ENCODE measurements around the gene RNF25.

RNF25 gene

GRCh38 chr2:218710334-218710686, 38.5 kb upstream of the RNF25 start:
- Histone ChIP-seq H3K4me3 (peak overlapping the region; percentile 73 to 79), H3K27me3 (no peaks in the 10 kb centered on the region), H3K36me3 (peaks cover 0 to under 1% (median 0%) of the 10 kb centered on the region in 3 donors), H3K9me3 (no peaks in the 10 kb centered on the region), H3K4me1 (peaks cover 0 to 18% (median 8%) of the 10 kb centered on the region in 4 donors), H3K27ac (peak overlapping the region; percentile 88 to 89)
- no peak for TF ChIP-seq CTCF (IDR thresholded peaks at IDR 0.05)
- DNase-seq, result no peak
- intact Hi-C loops (cut with DNase I; ENCODE audit: low total_unique reads), result no loop called here

DNA sequence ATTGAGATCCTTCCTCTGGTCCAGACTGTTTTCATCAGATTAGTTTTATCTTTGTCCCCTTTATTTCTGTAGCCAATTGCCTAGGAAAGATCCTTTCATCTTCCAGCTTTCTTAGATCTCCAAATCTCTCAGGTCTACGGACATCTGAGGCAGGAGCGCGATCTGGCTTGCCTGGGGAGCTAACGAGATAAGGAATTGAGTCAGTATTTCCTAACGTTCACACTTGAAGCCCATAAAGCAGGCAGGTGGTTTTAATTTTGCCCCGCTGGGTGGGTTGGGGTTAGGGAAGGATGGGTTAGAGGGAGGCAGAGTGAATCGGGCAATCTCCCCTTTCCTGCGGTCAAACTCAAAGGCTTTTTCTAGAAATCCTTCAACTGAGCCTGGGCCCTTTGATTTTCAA, 38.1 kb upstream of the RNF25 start:
- H3K4me3 ChIP-seq, result peak overlapping the region; percentile 73 to 79
- H3K27ac ChIP-seq, result peak overlapping the region; percentile 88 to 89
- no peaks in the 10 kb centered on the region for H3K9me3 ChIP-seq
- H3K27me3 ChIP-seq, result no peaks in the 10 kb centered on the region
- peaks cover 0 to 18% (median 8%) of the 10 kb centered on the region in 4 donors for H3K4me1 ChIP-seq
- no peak for DNase-seq
- TF ChIP-seq CTCF (IDR thresholded peaks at IDR 0.05), result no peak
- H3K36me3 ChIP-seq, result no peaks in the 10 kb centered on the region
- intact Hi-C loops (cut with DNase I; ENCODE audit: low total_unique reads), result no loop called here

DNA sequence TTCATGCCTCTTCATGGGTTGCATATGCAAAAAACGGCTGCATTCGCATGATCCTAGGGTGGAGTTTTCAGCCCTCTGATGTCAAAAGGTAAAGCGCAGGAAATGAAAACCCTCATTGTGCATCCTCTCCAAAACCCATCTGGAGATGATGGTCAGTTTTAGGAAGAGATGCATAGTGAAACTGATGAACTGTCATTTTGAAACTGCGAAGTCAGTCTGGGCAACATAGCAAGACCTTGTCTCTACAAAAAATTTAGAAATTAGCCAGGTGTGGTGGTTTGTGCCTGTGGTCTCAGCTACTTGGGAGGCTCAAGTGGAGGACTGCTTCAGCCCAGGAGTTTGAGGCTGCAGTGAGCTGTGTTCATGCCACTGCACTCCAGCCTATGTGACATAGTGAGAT, 36.3 kb upstream of the RNF25 start:
- intact Hi-C loops (cut with DNase I; ENCODE audit: low total_unique reads), result no loop called here

GRCh38 chr2:218703341-218703740, 31.5 kb upstream of the RNF25 start:
- no peaks in the 10 kb centered on the region for H3K9me3 ChIP-seq
- H3K36me3 ChIP-seq, result peaks cover 12 to 33% (median 21%) of the 10 kb centered on the region in 3 donors
- TF ChIP-seq CTCF (IDR thresholded peaks at IDR 0.05), result no peak
- no peaks in the 10 kb centered on the region for H3K27me3 ChIP-seq
- no peak overlapping the region for H3K27ac ChIP-seq
- intact Hi-C loops (cut with DNase I; ENCODE audit: low total_unique reads), result no loop called here
- H3K4me3 ChIP-seq, result no peak overlapping the region
- H3K4me1 ChIP-seq, result no peaks in the 10 kb centered on the region
- DNase-seq, result no peak

More for the DNA sequence above, 36.3 kb upstream of the RNF25 start:
- H3K36me3 ChIP-seq, result no peaks in the 10 kb centered on the region
- no peak overlapping the region for H3K4me3 ChIP-seq
- no peak for DNase-seq
- H3K27ac ChIP-seq, result no peak overlapping the region
- no peak for TF ChIP-seq CTCF (IDR thresholded peaks at IDR 0.05)
- no peaks in the 10 kb centered on the region for H3K27me3 ChIP-seq
- H3K9me3 ChIP-seq, result no peaks in the 10 kb centered on the region
- H3K4me1 ChIP-seq, result peaks cover 0 to 18% (median 8%) of the 10 kb centered on the region in 4 donors

GRCh38 chr2:218701806-218702205, 30.0 kb upstream of the RNF25 start:
- no peaks in the 10 kb centered on the region for H3K4me1 ChIP-seq
- no peak overlapping the region for H3K4me3 ChIP-seq
- DNase-seq, result no peak
- H3K36me3 ChIP-seq, result peaks cover 18 to 48% (median 33%) of the 10 kb centered on the region in 3 donors
- no peaks in the 10 kb centered on the region for H3K9me3 ChIP-seq
- intact Hi-C loops (cut with DNase I; ENCODE audit: low total_unique reads), result no loop called here
- TF ChIP-seq CTCF (IDR thresholded peaks at IDR 0.05), result no peak
- H3K27me3 ChIP-seq, result no peaks in the 10 kb centered on the region
- H3K27ac ChIP-seq, result no peak overlapping the region

DNA sequence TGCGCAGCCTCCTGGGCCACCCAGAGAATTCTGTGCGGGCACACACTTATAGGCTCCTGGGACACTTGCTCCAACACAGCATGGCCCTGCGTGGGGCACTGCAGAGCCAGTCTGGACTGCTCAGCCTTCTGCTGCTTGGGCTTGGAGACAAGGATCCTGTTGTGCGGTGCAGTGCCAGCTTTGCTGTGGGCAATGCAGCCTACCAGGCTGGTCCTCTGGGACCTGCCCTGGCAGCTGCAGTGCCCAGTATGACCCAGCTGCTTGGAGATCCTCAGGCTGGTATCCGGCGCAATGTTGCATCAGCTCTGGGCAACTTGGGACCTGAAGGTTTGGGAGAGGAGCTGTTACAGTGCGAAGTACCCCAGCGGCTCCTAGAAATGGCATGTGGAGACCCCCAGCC, 27.1 kb upstream of the RNF25 start:
- TF ChIP-seq CTCF (IDR thresholded peaks at IDR 0.05), result no peak
- Histone ChIP-seq H3K36me3 (peaks cover 36 to 71% (median 43%) of the 10 kb centered on the region in 3 donors), H3K27ac (no peak overlapping the region), H3K4me1 (no peaks in the 10 kb centered on the region), H3K4me3 (no peak overlapping the region), H3K27me3 (no peaks in the 10 kb centered on the region), H3K9me3 (no peaks in the 10 kb centered on the region)
- DNase-seq, result no peak
- intact Hi-C loops (cut with DNase I; ENCODE audit: low total_unique reads), result loop anchor here (10.0 kb wide), 1 partner anchor 496 kb away; no protein-coding TSS in a partner anchor

All from tibial artery (tissue), 4 donors.